Stimulated activated CD4-positive, alpha-beta T cell treated with anti-CD3 and anti-CD28 coated beads, Interleukin-1b, Interleukin-23, amount 100 ng/mL, for 48 hours (primary cell): Measurements from ENCODE around the gene PACSIN1.

Experiments used
- DNase-seq: peaks from one replicate; pipeline ENCODE4 v3.0.0-alpha.2; 2020

PACSIN1 gene

GRCh38 chr6:34528996-34529664 lies 63.3 kb downstream of the PACSIN1 start:
- no peak for DNase-seq

GRCh38 chr6:34529665-34530327 lies 63.9 kb downstream of the PACSIN1 start:
- no peak for DNase-seq

- no peak for DNase-seq
These were observed 65.0 kb downstream of the PACSIN1 start for GRCh38 chr6:34530753-34531365.

GRCh38 chr6:34531580-34532201 lies 65.8 kb downstream of the PACSIN1 start:
- peak; percentile 29 for DNase-seq

- DNase-seq = no peak
These were observed 66.4 kb downstream of the PACSIN1 start for GRCh38 chr6:34532230-34532629.

GRCh38 chr6:34534146-34534545 lies 68.3 kb downstream of the PACSIN1 start:
- DNase-seq = no peak

- DNase-seq = no peak
These were observed 68.8 kb downstream of the PACSIN1 start for GRCh38 chr6:34534656-34535055.

GRCh38 chr6:34535199-34535598 lies 69.3 kb downstream of the PACSIN1 start:
- DNase-seq = no peak

- DNase-seq = no peak
These were observed 69.8 kb downstream of the PACSIN1 start for GRCh38 chr6:34535646-34536045.

GRCh38 chr6:34536251-34536958 lies 70.5 kb downstream of the PACSIN1 start:
- no peak for DNase-seq

GRCh38 chr6:34536959-34537848 lies 71.3 kb downstream of the PACSIN1 start:
- DNase-seq = no peak

- DNase-seq = no peak
These were observed 72.2 kb downstream of the PACSIN1 start for GRCh38 chr6:34537922-34538550.

GRCh38 chr6:34538581-34538980 lies 72.7 kb downstream of the PACSIN1 start:
- no peak for DNase-seq

GRCh38 chr6:34539181-34539580 lies 73.3 kb downstream of the PACSIN1 start:
- no peak for DNase-seq

- DNase-seq = no peak
These were observed 74.3 kb downstream of the PACSIN1 start for GRCh38 chr6:34540222-34540621.

- no peak for DNase-seq
These were observed 75.0 kb downstream of the PACSIN1 start for GRCh38 chr6:34540841-34541240.

GRCh38 chr6:34543421-34543820 lies 77.5 kb downstream of the PACSIN1 start:
- DNase-seq = no peak

- no peak for DNase-seq
These were observed 78.3 kb downstream of the PACSIN1 start for GRCh38 chr6:34544052-34544604.

GRCh38 chr6:34544776-34545471 lies 79.0 kb downstream of the PACSIN1 start:
- no peak for DNase-seq

- no peak for DNase-seq
These were observed 80.9 kb downstream of the PACSIN1 start for GRCh38 chr6:34546551-34547321.
